Ovary (tissue), 9 donors: ENCODE measurements around the gene LPCAT2. TPM values are rescaled to one million over a fixed set of nuclear protein-coding genes. Genes with fewer than 3 reads are reported as not detected.

Source experiments
- DNase-seq, 5 donors: peaks; one replicate each; pipeline ENCODE4 v3.0.0-alpha.2; 2019 to 2020
- H3K27ac ChIP-seq, 2 donors: fragments of 200-600 bp; one replicate each; pipeline versions ENCODE4 v1.5.1 to v1.8.0; 2019 to 2022
- H3K27me3 ChIP-seq: fragments of 200-600 bp; one replicate; pipeline ENCODE4 v1.8.0; 2022
- H3K36me3 ChIP-seq: fragments of 200-600 bp; sonication (generic); one replicate; pipeline ENCODE4 v1.5.1; 2019
- H3K4me1 ChIP-seq: one replicate; pipeline ENCODE4 v1.8.1; 2013; ENCODE audit warnings: mild to moderate bottlenecking, moderate library complexity; ENCODE audit not compliant: insufficient read depth
- H3K4me3 ChIP-seq: fragments of 200-600 bp; sonication (generic); one replicate; pipeline ENCODE4 v1.5.1; 2017
- H3K9me3 ChIP-seq, 2 donors: fragments of 200-600 bp in 1 of 2; sonication (generic) in 1 of 2; one replicate each; pipeline versions ENCODE4 v1.5.1 to v1.8.1; 2013 to 2019; ENCODE audit warnings: mild to moderate bottlenecking in 1 of 2, moderate library complexity in 1 of 2
- CTCF ChIP-seq, 3 donors: fragments of 450-650 bp in 2 of 3; fragments of 200-600 bp in 1 of 3; IDR thresholded peaks; one replicate each; pipeline versions ENCODE4 v1.5.1 to v1.8.0; 2016 to 2022; ENCODE audit warnings: antibody characterized with exemption in 3 of 3, mild to moderate bottlenecking in 1 of 3
- EP300 ChIP-seq: sonication (generic); formaldehyde crosslinking; IDR thresholded peaks from one replicate; pipeline ENCODE4 v1.6.1; 2017; ENCODE audit warnings: antibody characterized with exemption
- POLR2A ChIP-seq: fragments of 450-650 bp; IDR thresholded peaks from one replicate; pipeline ENCODE4 v1.6.1; 2017; ENCODE audit warnings: antibody characterized with exemption, mild to moderate bottlenecking, moderate library complexity
- WGBS, 3 donors: extraction: QIAGEN DNeasy Blood & Tissue Kit in 1 of 3; methylation state at CpG; one replicate each; pipeline versions ENCODE4 v1.1.5 to v1.1.7; 2013 to 2017; 5-methylcytosine and 5-hydroxymethylcytosine counted together
- intact Hi-C, 4 donors: fragments of 100-400 bp; cut with DNase I; formaldehyde crosslinking; loops; one replicate each; pipeline versions ENCODE4 v1.11.0 to v1.15.1; 2022 to 2023
- polyA plus RNA-seq, 2 donors: library from polyadenylated mRNA; stranded (reverse); fragments of 200-250 nt in 1 of 2; fragments of 350-450 nt in 1 of 2; fragmentation: Illumina TruSeq in 1 of 2; extraction: RNeasy Lipid Tissue Mini Kit (QIAGEN cat#74804) in 1 of 2; gene quantifications; one replicate each; pipeline ENCODE4 v1.2.3, GENCODE V29; 2013 to 2014
- total RNA-seq, 7 donors: library from RNA; depleted of rRNA in 2 of 7; stranded (reverse); fragments of >200 nt in 2 of 7; fragmentation: NEBNext Ultra II Directional in 3 of 7; extraction: Animal tissue kit (Norgen Biotek cat#: 25700) in 3 of 7; gene quantifications; one replicate each; pipeline versions ENCODE4 v1.1.0 to v1.2.4, GENCODE V29; 2016 to 2023
- donor health status: DM: no; HTN: no; CAD: no; lungs with moderate emphysema.
- donor health status: DM: no; HTN: no; CAD: no.
- donor health status: Bipolar disorder and iron deficiency.
- donor health status: DM: yes; HTN: yes; CAD: no.
- donor health status: DM: no; HTN: no; CAD: no.
- donor health status: DM: yes; HTN: yes; CAD: no.

LPCAT2 gene
- total and polyA plus RNA-seq, 9 donors = 12.2 to 39.7 (median 22.3) TPM

- no peaks in the 10 kb centered on the region for H3K36me3 ChIP-seq
- no peak overlapping the region for H3K27ac ChIP-seq
- no peaks in the 10 kb centered on the region for H3K4me1 ChIP-seq
- TF ChIP-seq POLR2A (no peak), CTCF (IDR thresholded peaks at IDR 0.05) (no peak), EP300 (no peak)
- H3K9me3 ChIP-seq = no peaks in the 10 kb centered on the region
- no peak for DNase-seq
- no peak overlapping the region for H3K4me3 ChIP-seq
- intact Hi-C loops = no loop called here
- WGBS, 3 donors = 79 to 88% (median 80%) methylated on average over 6 of the region's 6 CpGs
- H3K27me3 ChIP-seq = no peaks in the 10 kb centered on the region
These were observed 79.9 kb downstream of the LPCAT2 start for GRCh38 chr16:55588799-55589198.

- intact Hi-C loops = no loop called here
- DNase-seq = no peak
- H3K4me3 ChIP-seq = no peak overlapping the region
- no peaks in the 10 kb centered on the region for H3K27me3 ChIP-seq
- H3K4me1 ChIP-seq = no peaks in the 10 kb centered on the region
- H3K36me3 ChIP-seq = no peaks in the 10 kb centered on the region
- no peaks in the 10 kb centered on the region for H3K9me3 ChIP-seq
- TF ChIP-seq POLR2A = no peak
- TF ChIP-seq EP300 = no peak
- no peak for TF ChIP-seq CTCF (IDR thresholded peaks at IDR 0.05)
- H3K27ac ChIP-seq = no peak overlapping the region
These were observed 83.4 kb downstream of the LPCAT2 start for GRCh38 chr16:55592306-55592705.

- DNase-seq = no peak
- no peak for TF ChIP-seq EP300
- no peak for TF ChIP-seq CTCF (IDR thresholded peaks at IDR 0.05)
- no peak for TF ChIP-seq POLR2A
- no peaks in the 10 kb centered on the region for H3K27me3 ChIP-seq
- H3K9me3 ChIP-seq = no peaks in the 10 kb centered on the region
- no peak overlapping the region for H3K27ac ChIP-seq
- 8 to 14% (median 8%) methylated on average over 4 of the region's 4 CpGs for WGBS, 3 donors
- no peak overlapping the region for H3K4me3 ChIP-seq
- intact Hi-C loops = no loop called here
- no peaks in the 10 kb centered on the region for H3K4me1 ChIP-seq
- no peaks in the 10 kb centered on the region for H3K36me3 ChIP-seq
These were observed 89.1 kb downstream of the LPCAT2 start for GRCh38 chr16:55597928-55598327.

GRCh38 chr16:55605754-55606336 is 97.0 kb downstream of the LPCAT2 start:
- Histone ChIP-seq H3K4me3 (no peak overlapping the region), H3K9me3 (no peaks in the 10 kb centered on the region), H3K4me1 (no peaks in the 10 kb centered on the region), H3K27me3 (no peaks in the 10 kb centered on the region), H3K27ac (no peak overlapping the region), H3K36me3 (no peaks in the 10 kb centered on the region)
- no peak for TF ChIP-seq CTCF (IDR thresholded peaks at IDR 0.05)
- TF ChIP-seq POLR2A = no peak
- no peak for TF ChIP-seq EP300
- no peak for DNase-seq
- intact Hi-C loops = no loop called here
- 11 to 30% (median 12%) methylated on average over 4 of the region's 4 CpGs for WGBS, 3 donors
